Activated effector memory CD4-positive, alpha-beta T cell treated with Interleukin-2 at 50 U/mL for 16 hours (primary cell): ENCODE data around the gene SLC9A1.

Experiments
- DNase-seq: peaks from one replicate; pipeline ENCODE4 v3.0.0-alpha.2; 2020

The SLC9A1 gene

DNA sequence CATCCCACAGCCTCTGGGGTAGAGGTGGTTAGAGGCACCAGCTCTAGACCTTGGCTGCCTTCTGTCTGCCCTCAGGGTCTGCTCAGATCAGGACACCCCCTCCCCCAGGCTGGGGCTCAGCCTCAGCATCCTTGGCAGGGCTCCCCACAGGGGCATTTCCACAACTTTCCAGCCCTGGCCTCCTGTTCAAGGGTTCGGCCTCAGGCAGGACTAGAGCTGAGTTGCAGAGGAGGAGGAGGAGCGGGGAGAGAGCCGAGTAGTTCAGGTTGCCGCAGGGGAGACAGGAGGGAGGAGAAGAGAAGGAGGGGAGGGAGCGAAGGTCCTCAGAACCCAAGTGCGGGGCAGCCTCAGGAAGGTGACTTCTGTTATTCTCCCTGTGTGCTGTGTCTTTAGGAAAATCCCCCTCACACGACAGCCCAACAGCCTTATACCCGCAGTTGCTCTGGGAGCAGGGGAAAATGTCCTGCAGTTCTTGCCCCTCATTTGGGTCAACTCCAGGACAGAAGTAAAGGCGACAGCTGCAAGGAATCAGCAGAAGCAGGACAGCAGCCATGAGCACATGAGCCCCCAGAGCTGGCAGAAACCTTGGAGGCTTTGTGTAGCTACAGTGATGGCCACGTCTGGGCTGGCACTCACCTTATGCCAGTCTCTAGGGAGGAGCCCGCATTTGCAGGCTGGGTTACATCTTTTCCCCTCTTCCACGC lies 95.8 kb downstream of the SLC9A1 start:
- DNase-seq = no peak

DNA sequence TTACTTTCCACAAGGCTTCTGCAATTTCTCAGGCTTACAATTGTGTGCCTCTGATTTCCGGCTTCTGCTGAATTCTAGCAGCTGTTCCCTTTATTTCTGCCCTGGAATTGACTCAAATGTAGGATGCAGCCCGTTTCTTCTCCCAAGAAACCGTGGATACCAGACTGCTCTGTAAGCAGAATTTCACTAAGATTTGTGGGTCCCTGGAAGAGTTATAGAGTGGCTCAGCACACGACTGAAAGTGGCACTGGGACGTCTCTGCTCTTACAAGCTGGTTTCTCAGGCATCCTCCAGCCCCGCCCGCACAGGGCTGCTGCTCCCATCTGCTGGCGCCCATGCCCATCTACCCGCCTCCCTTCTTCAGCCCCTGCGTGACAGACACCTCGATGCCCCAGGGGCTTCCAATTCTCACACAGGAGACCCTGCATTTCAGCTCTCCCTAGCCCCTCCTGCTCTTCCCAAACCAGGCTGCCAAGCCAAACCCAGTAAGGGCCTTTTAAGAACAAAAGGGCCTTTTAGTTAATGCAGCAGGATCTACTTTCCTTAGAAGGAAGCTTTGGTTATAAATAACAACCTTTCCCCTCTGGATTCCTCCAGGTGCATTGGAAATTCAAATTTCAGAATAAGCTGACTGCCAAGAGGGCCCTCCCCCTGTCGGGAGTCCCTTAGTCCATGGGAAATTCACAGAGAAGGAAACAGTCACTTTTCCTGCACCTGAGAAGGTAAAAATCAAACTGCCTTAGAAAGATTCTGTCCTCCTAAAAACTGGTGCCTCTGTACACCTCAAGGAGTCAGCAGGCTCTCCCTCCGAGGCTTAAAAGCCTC lies 96.9 kb downstream of the SLC9A1 start:
- DNase-seq = no peak

DNA sequence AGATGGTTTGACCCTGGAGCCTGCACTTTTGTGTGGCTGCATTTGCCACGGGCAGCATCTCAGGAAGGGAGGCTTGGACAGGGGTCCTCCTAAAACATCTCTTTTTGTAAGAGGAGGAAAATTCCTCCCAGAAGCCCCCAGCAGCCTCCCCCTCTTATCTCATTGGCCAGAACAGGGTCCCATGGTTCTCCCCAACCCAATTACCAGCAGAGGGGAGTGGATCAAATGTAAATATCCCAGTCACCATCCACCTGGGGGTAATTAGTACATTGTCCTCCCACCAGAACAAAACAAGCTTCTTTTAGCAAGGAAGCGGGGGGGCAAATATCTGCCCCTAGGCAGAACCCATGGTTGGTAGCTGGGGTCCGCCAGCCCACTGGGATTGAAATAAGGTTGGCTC lies 97.5 kb downstream of the SLC9A1 start:
- no peak for DNase-seq

DNA sequence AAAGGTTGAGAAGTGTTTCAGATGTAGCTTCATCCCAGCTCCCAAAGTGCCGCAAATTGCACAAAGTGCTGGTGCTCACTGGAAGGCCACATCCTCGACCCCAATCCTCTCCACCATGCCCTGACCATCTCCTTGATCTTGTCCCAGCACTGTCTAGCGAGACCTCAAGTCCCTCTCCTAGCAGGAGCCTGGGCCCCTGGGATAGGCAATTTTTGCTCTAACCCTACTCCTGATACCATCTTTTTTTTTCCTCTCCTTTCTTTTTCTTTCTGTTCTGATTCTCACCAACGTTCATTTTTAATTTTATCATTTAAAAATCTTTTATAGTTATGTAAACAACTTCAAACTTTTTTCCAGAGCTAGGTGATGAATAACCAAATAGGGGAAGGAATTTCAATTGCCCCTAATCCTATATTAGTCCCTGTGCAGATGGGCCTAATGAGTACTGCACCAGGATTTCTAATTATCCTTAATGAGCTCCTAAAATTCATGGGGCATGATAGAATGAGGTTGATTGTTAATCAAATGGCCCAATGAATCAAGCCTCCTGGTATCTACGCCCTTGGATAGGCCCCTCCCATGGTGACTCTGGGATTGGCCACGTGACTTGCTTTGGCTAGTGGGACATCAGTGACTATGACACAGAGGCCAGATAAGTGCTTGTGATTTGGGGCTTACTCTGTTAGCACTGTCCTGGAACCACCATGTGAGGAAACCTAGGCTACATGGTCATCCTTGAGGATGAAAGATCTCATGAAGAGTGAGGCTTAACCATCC lies 100.8 kb downstream of the SLC9A1 start:
- DNase-seq = no peak

DNA sequence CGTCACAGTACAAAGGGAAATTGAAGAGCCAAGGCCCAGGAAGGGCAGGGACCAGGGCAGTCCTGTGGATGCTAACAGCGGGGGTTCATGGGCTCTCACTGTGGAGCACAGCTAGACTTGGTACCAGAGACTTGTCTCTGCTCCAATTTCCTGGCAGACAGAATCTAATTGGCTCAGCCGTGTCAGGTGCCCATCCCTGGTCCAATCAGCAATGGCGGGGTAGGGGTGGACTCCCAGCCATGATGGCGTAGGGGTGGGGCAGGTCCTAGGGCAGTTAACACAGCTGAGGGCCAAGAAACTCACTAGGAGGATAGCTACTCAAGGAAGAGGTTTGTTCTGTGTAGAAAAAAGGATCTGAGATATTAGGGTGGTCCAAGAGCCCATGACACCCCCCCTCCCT lies 102.4 kb downstream of the SLC9A1 start:
- no peak for DNase-seq

DNA sequence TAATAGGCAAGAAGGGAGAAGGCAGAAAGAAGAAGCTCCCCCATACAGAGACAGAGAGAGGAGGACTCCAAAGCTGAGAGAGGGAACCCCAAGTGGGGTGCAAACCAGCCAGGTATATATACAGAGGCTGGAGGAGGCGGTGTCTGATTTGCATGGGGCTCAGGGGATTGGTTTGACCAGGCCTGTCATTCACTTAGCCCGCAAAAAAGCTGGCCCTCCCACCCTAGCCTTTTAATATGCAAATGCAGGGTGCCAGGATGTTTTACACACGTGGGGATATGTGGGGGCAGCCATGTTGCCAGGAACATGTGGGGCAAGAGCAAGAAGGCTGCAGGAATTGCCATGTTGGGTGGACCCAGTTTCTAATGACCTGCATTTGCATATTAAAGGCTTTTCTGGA lies 105.3 kb downstream of the SLC9A1 start:
- no peak for DNase-seq

DNA sequence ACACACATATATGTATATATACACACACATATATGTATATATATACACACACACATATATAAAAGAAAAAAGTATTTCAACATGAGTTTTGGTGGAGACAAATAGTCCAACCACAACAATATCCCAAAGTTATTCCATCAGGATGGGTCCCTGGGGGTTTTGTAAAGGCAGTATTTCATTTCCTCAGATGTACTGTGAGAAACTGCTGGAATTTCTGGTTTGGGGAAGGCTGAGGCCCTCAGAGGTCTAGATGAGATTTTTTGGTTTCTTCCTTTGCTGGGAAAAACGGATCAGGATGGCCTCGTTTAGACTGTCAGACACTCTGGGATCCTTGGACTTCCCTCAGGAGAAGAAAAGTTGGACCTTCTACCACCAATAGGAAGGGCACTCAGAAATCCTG lies 105.8 kb downstream of the SLC9A1 start:
- DNase-seq = no peak
